Measurements from ENCODE around the gene IDH3G. TPM values are rescaled to one million over a fixed set of nuclear protein-coding genes. Genes with fewer than 3 reads are reported as not detected.

Gene IDH3G
- polyA plus RNA-seq, 12 donors: 37.1 to 73.0 (median 39.8) TPM; not detected in 1

Other genes starting within 250 kb of the IDH3G start
- gene CCNQ, start 195.2 kb downstream of the IDH3G start, polyA plus RNA-seq (ENCODE audit: insufficient read length in 12 of 12): 10 to 100 TPM in 10 of 12 donors, not detected in 2; 10.7 to 15.3 (median 11.6) TPM
- gene DUSP9, start 147.2 kb downstream of the IDH3G start, polyA plus RNA-seq (ENCODE audit: insufficient read length in 12 of 12): under 1 TPM in 10 of 12 donors, not detected in 2; 0.22 to 0.89 (median 0.33) TPM
- gene PNCK, start 120.6 kb downstream of the IDH3G start, polyA plus RNA-seq (ENCODE audit: insufficient read length in 12 of 12): 10 to 100 TPM in 2 of 12 donors, 1 to 10 TPM in 9, not detected in 1; 1.5 to 20.9 (median 4.4) TPM
- 10 to 100 TPM in 11 of 12 donors, not detected in 1; 24.6 to 44.9 (median 28.9) TPM for gene SLC6A8, start 106.4 kb downstream of the IDH3G start, polyA plus RNA-seq (ENCODE audit: insufficient read length in 12 of 12)
- 10 to 100 TPM in 11 of 12 donors, not detected in 1; 66.3 to 89.7 (median 73.6) TPM for gene BCAP31, start 70.0 kb downstream of the IDH3G start, polyA plus RNA-seq (ENCODE audit: insufficient read length in 12 of 12)
- gene ABCD1, start 69.5 kb downstream of the IDH3G start, polyA plus RNA-seq (ENCODE audit: insufficient read length in 12 of 12): 10 to 100 TPM in 2 of 12 donors, 1 to 10 TPM in 9, not detected in 1; 5.7 to 14.0 (median 8.6) TPM
- 10 to 100 TPM in 2 of 12 donors, 1 to 10 TPM in 9, not detected in 1; 2.0 to 10.9 (median 3.1) TPM for gene PLXNB3, start 30.1 kb downstream of the IDH3G start, polyA plus RNA-seq (ENCODE audit: insufficient read length in 12 of 12)
- 100 to 1,000 TPM in 11 of 12 donors, not detected in 1; 109 to 276 (median 201) TPM for gene SRPK3, start 13.3 kb downstream of the IDH3G start, polyA plus RNA-seq (ENCODE audit: insufficient read length in 12 of 12)
- gene SSR4, start 293 bp upstream of the IDH3G start, polyA plus RNA-seq (ENCODE audit: insufficient read length in 12 of 12): 100 to 1,000 TPM in 9 of 12 donors, 10 to 100 TPM in 2, not detected in 1; 94.6 to 175 (median 108) TPM
- 1 to 10 TPM in 11 of 12 donors, not detected in 1; 2.7 to 9.6 (median 2.8) TPM for gene PDZD4, start 36.2 kb upstream of the IDH3G start, polyA plus RNA-seq (ENCODE audit: insufficient read length in 12 of 12)
- 10 to 100 TPM in 2 of 12 donors, 1 to 10 TPM in 9, not detected in 1; 1.7 to 11.7 (median 2.8) TPM for gene L1CAM, start 91.8 kb upstream of the IDH3G start, polyA plus RNA-seq (ENCODE audit: insufficient read length in 12 of 12)
- gene AVPR2, start 110.3 kb upstream of the IDH3G start, polyA plus RNA-seq (ENCODE audit: insufficient read length in 12 of 12): 1 to 10 TPM in 1 of 12 donors, under 1 TPM in 9, not detected in 2; 0.33 to 1.3 (median 0.63) TPM
- 10 to 100 TPM in 11 of 12 donors, not detected in 1; 13.9 to 84.8 (median 18.2) TPM for gene ARHGAP4, start 131.9 kb upstream of the IDH3G start, polyA plus RNA-seq (ENCODE audit: insufficient read length in 12 of 12)
- gene NAA10, start 140.7 kb upstream of the IDH3G start, polyA plus RNA-seq (ENCODE audit: insufficient read length in 12 of 12): 10 to 100 TPM in 11 of 12 donors, not detected in 1; 42.6 to 72.0 (median 57.7) TPM
- gene RENBP, start 150.3 kb upstream of the IDH3G start, polyA plus RNA-seq (ENCODE audit: insufficient read length in 12 of 12): 10 to 100 TPM in 1 of 12 donors, 1 to 10 TPM in 10, not detected in 1; 1.4 to 26.0 (median 2.3) TPM
- gene HCFC1, start 177.4 kb upstream of the IDH3G start, polyA plus RNA-seq (ENCODE audit: insufficient read length in 12 of 12): 100 to 1,000 TPM in 1 of 12 donors, 10 to 100 TPM in 11; 24.3 to 129 (median 31.2) TPM
- gene TMEM187, start 178.4 kb upstream of the IDH3G start, polyA plus RNA-seq (ENCODE audit: insufficient read length in 12 of 12): 1 to 10 TPM in 10 of 12 donors, not detected in 2; 2.7 to 7.0 (median 4.8) TPM
- 10 to 100 TPM in 11 of 12 donors, not detected in 1; 27.7 to 48.5 (median 39.2) TPM for gene IRAK1, start 225.5 kb upstream of the IDH3G start, polyA plus RNA-seq (ENCODE audit: insufficient read length in 12 of 12)